SK-N-SH (cell line): ENCODE measurements around the gene BARHL2. TPM values are rescaled to one million over a fixed set of nuclear protein-coding genes. Genes with fewer than 3 reads are reported as not detected.

Experiments
- CTCF ChIA-PET: fragments of 300-600, 350-600 bp; formaldehyde crosslinking; extraction: SDS; loops from one replicate; lab custom pipeline; 2021; lab: Yijun Ruan, JAX
- POLR2A ChIA-PET: fragments of 350-600 bp; sonication (Branson Sonifier 250); formaldehyde crosslinking; extraction: SDS; loops from one replicate; lab custom pipeline; 2020; ENCODE audit warnings: antibody characterized with exemption, inconsistent platforms; lab: Yijun Ruan, JAX
- DNase-seq: peaks from one replicate; pipeline ENCODE4 v3.0.0; 2012
- H2AFZ ChIP-seq: fragments of 200-600 bp; sonication (generic); 2 replicates; pipeline ENCODE4 v1.8.1; 2016; ENCODE audit warnings: antibody characterized with exemption, mild to moderate bottlenecking, low read depth
- H3F3A ChIP-seq: fragments of 200-600 bp; sonication (generic); replicated peaks from 2 replicates; pipeline ENCODE3; 2016; ENCODE audit warnings: antibody characterized with exemption, mild to moderate bottlenecking; ENCODE audit not compliant: insufficient read depth
- H3K27ac ChIP-seq, 2 experiments: fragments of 200-500 bp in 1 of 2; fragments of 200-600 bp in 1 of 2; sonication (Bioruptor generic) in 1 of 2; sonication (generic), shearing (Covaris generic) in 1 of 2; 2 replicates each; pipeline versions ENCODE4 v1.5.1 to v1.6.1; 2014 to 2016; ENCODE audit warnings: low read depth in 2 of 2, inconsistent platforms in 1 of 2, low read length in 1 of 2, mild to moderate bottlenecking in 1 of 2, mixed read lengths in 1 of 2
- H3K27me3 ChIP-seq: fragments of 200-600 bp; sonication (generic), shearing (Covaris generic); 2 replicates; pipeline ENCODE4 v1.6.1; 2016; ENCODE audit warnings: mixed run types; ENCODE audit not compliant: insufficient read depth
- H3K36me3 ChIP-seq, 2 experiments: fragments of 200-500 bp in 1 of 2; fragments of 200-600 bp in 1 of 2; sonication (Bioruptor generic) in 1 of 2; sonication (generic) in 1 of 2; replicated peaks in 1 of 2; 2 replicates each; pipeline versions ENCODE3 to v1.5.1; 2014 to 2016; ENCODE audit warnings: low read length in 1 of 2, mild to moderate bottlenecking in 1 of 2; ENCODE audit not compliant: insufficient read depth in 2 of 2, control insufficient read depth in 1 of 2
- H3K4me1 ChIP-seq, 2 experiments: fragments of 200-500 bp in 1 of 2; fragments of 200-600 bp in 1 of 2; sonication (Bioruptor generic) in 1 of 2; sonication (generic), shearing (Covaris generic) in 1 of 2; 2 replicates each; pipeline versions ENCODE4 v1.5.1 to v1.6.1; 2014 to 2016; ENCODE audit warnings: low read depth in 1 of 2, low read length in 1 of 2, mixed run types in 1 of 2; ENCODE audit not compliant: insufficient read depth in 2 of 2, control insufficient read depth in 1 of 2
- H3K4me2 ChIP-seq: fragments of 200-600 bp; sonication (generic), shearing (Covaris generic); 2 replicates; pipeline ENCODE4 v1.6.1; 2017; ENCODE audit warnings: mixed run types
- H3K4me3 ChIP-seq, 2 experiments: fragments of 200-500 bp in 1 of 2; fragments of 200-600 bp in 1 of 2; sonication (Bioruptor generic) in 1 of 2; sonication (generic), shearing (Covaris generic) in 1 of 2; 2 replicates each; pipeline versions ENCODE4 v1.5.1 to v1.8.1; 2014 to 2016; ENCODE audit warnings: low read depth in 2 of 2, inconsistent platforms in 1 of 2, low read length in 1 of 2, mild to moderate bottlenecking in 1 of 2, mixed read lengths in 1 of 2, moderate library complexity in 1 of 2
- H3K79me2 ChIP-seq: fragments of 200-600 bp; sonication (generic); 2 replicates; pipeline ENCODE4 v1.8.1; 2017; ENCODE audit warnings: mild to moderate bottlenecking; ENCODE audit not compliant: insufficient read depth
- H3K9ac ChIP-seq: fragments of 200-600 bp; sonication (generic); 2 replicates; pipeline ENCODE4 v1.6.1; 2017; ENCODE audit warnings: mixed run types
- H3K9me2 ChIP-seq: fragments of 200-600 bp; sonication (generic); 2 replicates; pipeline ENCODE4 v1.6.1; 2017; ENCODE audit warnings: mixed run types
- H3K9me3 ChIP-seq: fragments of 200-600 bp; sonication (generic); 2 replicates; pipeline ENCODE4 v1.6.1; 2017; ENCODE audit warnings: mixed run types, mild to moderate bottlenecking, moderate library complexity
- H4K20me1 ChIP-seq: fragments of 200-600 bp; sonication (generic); 2 replicates; pipeline ENCODE4 v1.6.1; 2017; ENCODE audit warnings: mild to moderate bottlenecking, mixed run types; ENCODE audit not compliant: insufficient read depth
- ELF1 ChIP-seq: IDR thresholded peaks from 2 replicates; pipeline ENCODE4 v1.4.0; 2012
- EZH2phosphoT487 ChIP-seq: fragments of 200-600 bp; sonication (generic); IDR thresholded peaks from 2 replicates; pipeline ENCODE4 v1.6.1; 2017; ENCODE audit warnings: low read depth, mixed run types, mild to moderate bottlenecking, antibody characterized with exemption, moderate library complexity, borderline replicate concordance
- FOSL2 ChIP-seq: IDR thresholded peaks from 2 replicates; pipeline ENCODE4 v1.4.0; 2012; ENCODE audit warnings: low read depth, mild to moderate bottlenecking, moderate library complexity, borderline replicate concordance
- JUND ChIP-seq: IDR thresholded peaks from 2 replicates; pipeline ENCODE4 v1.4.0; 2012
- MAX ChIP-seq: IDR thresholded peaks from 2 replicates; pipeline ENCODE4 v1.4.0; 2012; ENCODE audit warnings: low read depth
- MXI1 ChIP-seq: IDR thresholded peaks from 2 replicates; pipeline ENCODE4 v1.6.1; 2012; ENCODE audit warnings: mild to moderate bottlenecking, low read depth, low read length, improper control_type of control experiment
- NFIC ChIP-seq: IDR thresholded peaks from 2 replicates; pipeline ENCODE4 v1.4.0; 2012; ENCODE audit warnings: borderline replicate concordance
- RCOR1 ChIP-seq: fragments of 150-350 bp; IDR thresholded peaks from 2 replicates; pipeline ENCODE4 v1.6.1; 2017; ENCODE audit warnings: antibody characterized with exemption, low read length
- RXRA ChIP-seq: IDR thresholded peaks from 2 replicates; pipeline ENCODE4 v1.4.0; 2012; ENCODE audit warnings: low read depth, mild to moderate bottlenecking, borderline replicate concordance
- SMC3 ChIP-seq: IDR thresholded peaks from 2 replicates; pipeline ENCODE4 v1.6.1; 2012; ENCODE audit warnings: low read depth, low read length, improper control_type of control experiment
- TCF12 ChIP-seq: IDR thresholded peaks from 2 replicates; pipeline ENCODE4 v1.4.0; 2012
- USF1 ChIP-seq: IDR thresholded peaks from 2 replicates; pipeline ENCODE4 v1.4.0; 2012; ENCODE audit warnings: low read depth, borderline replicate concordance
- WGBS: methylation state at CpG from one replicate; pipeline ENCODE4 v1.1.6; 2017; ENCODE audit warnings: low lambda C conversion rate; 5-methylcytosine and 5-hydroxymethylcytosine counted together
- polyA plus RNA-seq, 3 experiments: library from polyadenylated mRNA; depleted of rRNA; stranded (reverse); fragments of >200 nt; gene quantifications; 2 replicates each; pipeline ENCODE4 v1.2.3, GENCODE V29; 2012

Gene BARHL2
- polyA plus RNA-seq, 1 of the 3 experiments (the other 2 are of a cell fraction) = not detected

GRCh38 chr1:90715309-90715708 lies 1.8 kb downstream of the BARHL2 start:
- no peaks in the 10 kb centered on the region for H3K79me2 ChIP-seq

GRCh38 chr1:90714521-90714951 lies 2.6 kb downstream of the BARHL2 start:
- WGBS = 2% methylated on average over 9 of the region's 14 CpGs
- no peak overlapping the region for H3K4me3 ChIP-seq
- POLR2A ChIA-PET = no interaction called here
- H2AFZ ChIP-seq = no peak overlapping the region
- no peaks in the 10 kb centered on the region for H4K20me1 ChIP-seq
- no peak overlapping the region for H3K27ac ChIP-seq
- H3K9me3 ChIP-seq = no peaks in the 10 kb centered on the region
- no peaks in the 10 kb centered on the region; a peak in 1 of 4 replicates for H3K4me1 ChIP-seq
- H3K4me2 ChIP-seq = no peak overlapping the region
- H3K9me2 ChIP-seq = no peaks in the 10 kb centered on the region
- no peak for DNase-seq
- peaks cover 93% of the 10 kb centered on the region for H3K27me3 ChIP-seq
- no peaks in the 10 kb centered on the region for H3F3A ChIP-seq
- no peaks in the 10 kb centered on the region for H3K79me2 ChIP-seq
- CTCF ChIA-PET = interaction anchor here (1.9 kb wide), 1 partner anchor 15 kb away, joined by 11 read pairs; no protein-coding TSS in a partner anchor
- H3K36me3 ChIP-seq = no peaks in the 10 kb centered on the region
- no peak for TF ChIP-seq NFIC
- no peak for TF ChIP-seq ELF1
- no peak for TF ChIP-seq USF1
- no peak for TF ChIP-seq FOSL2
- TF ChIP-seq EZH2phosphoT487 = no peak
- TF ChIP-seq TCF12 = no peak
- no peak for TF ChIP-seq RCOR1
- H3K9ac ChIP-seq = no peak overlapping the region

More at GRCh38 chr1:90715309-90715708, 1.8 kb downstream of the BARHL2 start:
- ChIA-PET POLR2A (no interaction called here), CTCF (interaction anchor here (0.7 to 1.0 kb wide), 2 partner anchors 19 to 583 kb away, joined by 3 read pairs; no protein-coding TSS in a partner anchor)
- Histone ChIP-seq H4K20me1 (no peaks in the 10 kb centered on the region), H3K27me3 (peaks cover 93% of the 10 kb centered on the region), H3K27ac (no peak overlapping the region), H3K36me3 (no peaks in the 10 kb centered on the region), H3K9me2 (no peaks in the 10 kb centered on the region), H2AFZ (no peak overlapping the region), H3K4me1 (no peaks in the 10 kb centered on the region; a peak in 1 of 4 replicates), H3K9ac (no peak overlapping the region), H3F3A (no peaks in the 10 kb centered on the region), H3K4me2 (no peak overlapping the region), H3K9me3 (no peaks in the 10 kb centered on the region), H3K4me3 (no peak overlapping the region)
- WGBS = 3% methylated on average over 5 of the region's 5 CpGs
- no peak for DNase-seq
- TF ChIP-seq MXI1 (no peak), RCOR1 (no peak), SMC3 (no peak), RXRA (no peak), MAX (no peak), JUND (no peak)
